ENCODE data around the gene MYO9A.

The MYO9A gene

GRCh38 chr15:71830981-71831380 lies 287.0 kb downstream of the MYO9A start:
- DNase-seq = no peak

- DNase-seq = no peak
Measured at GRCh38 chr15:71826196-71826595, 291.8 kb downstream of the MYO9A start.

DNA sequence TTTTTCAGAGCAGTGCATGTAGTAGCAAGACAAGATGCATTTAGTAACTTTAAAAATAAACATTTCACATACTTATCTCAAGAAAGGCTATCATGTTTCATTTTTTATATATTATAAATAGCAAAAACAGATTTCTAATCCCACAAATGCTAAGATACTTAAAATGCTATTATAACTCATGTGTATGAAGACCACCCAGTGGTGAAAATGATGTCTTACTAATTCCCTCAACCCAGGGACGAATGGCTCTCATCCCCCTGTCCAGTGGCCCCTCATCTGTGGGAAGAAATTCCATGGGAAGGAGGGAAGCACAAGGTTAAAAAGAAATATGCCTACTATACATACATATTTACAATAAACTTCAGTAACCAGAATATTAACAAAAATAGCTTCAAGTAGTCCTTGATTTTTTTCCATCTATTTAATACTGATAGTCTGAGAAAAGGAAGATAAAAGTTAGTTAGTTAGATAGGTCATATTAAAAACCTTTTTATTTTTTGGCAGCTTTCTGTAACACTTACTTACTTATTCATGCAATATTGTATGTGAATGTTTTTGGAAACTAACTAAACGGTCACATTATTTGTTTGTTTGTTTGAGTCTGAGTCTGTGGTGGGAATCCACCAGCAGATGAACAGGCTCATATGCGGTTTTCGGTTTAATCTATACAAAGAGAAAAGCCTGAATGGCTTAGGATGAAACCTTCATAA lies 292.8 kb downstream of the MYO9A start:
- no peak for DNase-seq

DNA sequence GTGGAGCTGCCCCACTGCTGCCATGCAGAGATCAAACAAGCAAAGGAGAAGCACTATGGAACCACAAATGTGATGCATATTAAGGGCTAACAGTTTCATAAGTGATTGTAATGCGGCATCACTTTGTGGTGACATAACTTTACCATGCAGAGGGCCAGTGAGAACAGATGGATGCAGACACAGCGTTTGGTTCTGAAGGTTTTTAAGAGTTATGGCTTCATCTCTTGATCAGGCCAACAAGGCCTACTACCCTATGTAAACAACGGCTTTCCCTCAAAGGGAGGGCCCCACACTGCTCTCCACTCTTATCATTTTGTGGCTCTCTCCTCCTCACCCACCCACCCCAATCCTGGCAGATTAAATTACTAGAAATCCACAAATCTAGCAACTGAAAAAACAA lies 294.1 kb downstream of the MYO9A start:
- DNase-seq = no peak

DNA sequence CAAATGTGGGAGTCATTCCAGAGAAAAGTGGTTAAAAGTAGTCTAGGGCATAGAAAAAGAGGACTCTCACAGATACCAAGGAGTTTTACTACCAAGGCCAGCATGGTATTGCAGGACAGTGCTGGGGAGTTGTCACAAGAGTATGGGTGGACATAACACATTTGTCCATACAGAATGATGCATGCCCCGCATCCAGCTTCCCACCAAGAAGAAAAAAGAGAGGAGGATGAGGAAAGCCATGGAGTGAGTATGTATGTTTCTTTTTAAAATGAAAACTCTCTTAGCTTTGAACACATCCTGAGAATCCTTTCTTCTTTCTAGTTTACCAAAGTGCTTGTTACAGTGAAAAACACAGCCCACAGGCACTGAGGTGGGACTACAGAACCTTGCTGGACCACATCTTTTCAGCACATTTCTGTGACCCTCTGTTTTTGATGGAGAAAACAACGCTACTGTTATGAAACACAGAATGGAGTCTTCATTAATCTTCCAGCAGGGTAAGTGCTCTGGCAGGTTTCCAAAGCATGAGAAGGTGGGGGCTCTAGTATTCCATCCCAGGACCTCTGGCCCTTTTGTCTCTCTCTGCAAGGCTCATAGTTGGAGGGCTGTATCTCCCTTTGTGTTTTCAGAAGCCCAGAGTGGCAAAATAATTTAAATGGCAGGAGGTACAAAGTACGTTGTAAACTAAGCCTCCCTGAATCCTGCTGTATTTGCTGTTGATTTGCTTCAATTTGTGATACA lies 294.9 kb downstream of the MYO9A start:
- no peak for DNase-seq

- DNase-seq = no peak
Measured at GRCh38 chr15:71821547-71822129, 296.3 kb downstream of the MYO9A start.

DNA sequence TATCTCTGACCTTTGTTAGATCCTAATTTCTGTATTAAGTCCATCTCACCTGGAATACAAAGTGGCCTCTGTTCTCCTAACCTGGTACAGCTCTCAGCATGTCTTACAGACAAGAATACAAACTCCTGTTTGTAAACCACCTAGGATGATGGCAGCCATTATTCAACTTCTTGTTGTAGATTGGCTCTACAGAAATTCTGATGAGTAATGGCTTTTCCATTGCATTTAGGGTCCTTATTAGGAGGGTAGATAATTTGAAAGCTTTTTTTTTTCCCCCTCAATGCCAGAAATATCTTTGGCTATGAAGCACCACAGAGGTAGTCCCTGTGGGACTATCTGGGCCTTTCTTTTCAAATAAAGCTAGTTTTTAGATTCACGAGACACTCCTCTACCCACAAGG lies 297.8 kb downstream of the MYO9A start:
- DNase-seq = no peak

- no peak for DNase-seq
Measured at GRCh38 chr15:71817351-71817750, 300.6 kb downstream of the MYO9A start.

- no peak for DNase-seq
Measured at GRCh38 chr15:71815301-71815700, 302.6 kb downstream of the MYO9A start.

DNA sequence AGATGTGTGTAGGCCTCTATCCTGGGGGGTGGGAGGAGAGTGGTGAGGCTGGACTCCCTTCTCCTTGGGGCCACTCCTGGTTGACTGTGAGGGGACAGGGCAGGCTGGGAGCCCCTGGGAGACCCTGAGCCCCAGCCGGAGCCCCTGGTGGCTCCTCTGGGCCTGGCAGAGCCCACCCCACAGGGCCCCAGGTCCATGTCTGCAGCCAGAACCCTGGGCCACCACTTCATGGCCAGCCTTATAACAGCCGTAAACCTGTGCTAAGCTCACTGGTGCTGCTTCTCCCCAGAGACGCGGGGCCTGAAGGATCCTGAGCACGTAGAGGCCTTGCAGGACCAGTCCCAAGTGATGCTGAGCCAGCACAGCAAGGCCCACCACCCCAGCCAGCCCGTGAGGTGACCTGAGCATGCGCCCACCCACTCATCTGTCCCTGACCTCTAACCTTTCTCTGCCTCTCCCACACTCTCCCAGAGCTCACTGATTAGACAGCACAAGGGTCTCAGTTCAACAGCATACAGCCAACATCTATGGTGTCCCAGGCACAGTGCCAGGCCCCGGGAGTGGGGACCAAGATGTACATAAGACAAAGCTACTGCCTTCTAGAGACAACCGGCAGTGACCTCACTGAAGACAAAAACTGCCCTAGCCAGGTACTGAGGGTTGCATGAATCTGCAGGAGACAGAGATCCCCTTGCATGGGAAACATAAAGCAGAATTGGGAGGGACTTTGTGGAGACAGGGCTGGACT lies 304.1 kb downstream of the MYO9A start:
- no peak for DNase-seq

- DNase-seq = no peak
Measured at GRCh38 chr15:71812966-71813722, 304.8 kb downstream of the MYO9A start.

- no peak for DNase-seq
Measured at GRCh38 chr15:71811752-71812735, 305.9 kb downstream of the MYO9A start.

DNA sequence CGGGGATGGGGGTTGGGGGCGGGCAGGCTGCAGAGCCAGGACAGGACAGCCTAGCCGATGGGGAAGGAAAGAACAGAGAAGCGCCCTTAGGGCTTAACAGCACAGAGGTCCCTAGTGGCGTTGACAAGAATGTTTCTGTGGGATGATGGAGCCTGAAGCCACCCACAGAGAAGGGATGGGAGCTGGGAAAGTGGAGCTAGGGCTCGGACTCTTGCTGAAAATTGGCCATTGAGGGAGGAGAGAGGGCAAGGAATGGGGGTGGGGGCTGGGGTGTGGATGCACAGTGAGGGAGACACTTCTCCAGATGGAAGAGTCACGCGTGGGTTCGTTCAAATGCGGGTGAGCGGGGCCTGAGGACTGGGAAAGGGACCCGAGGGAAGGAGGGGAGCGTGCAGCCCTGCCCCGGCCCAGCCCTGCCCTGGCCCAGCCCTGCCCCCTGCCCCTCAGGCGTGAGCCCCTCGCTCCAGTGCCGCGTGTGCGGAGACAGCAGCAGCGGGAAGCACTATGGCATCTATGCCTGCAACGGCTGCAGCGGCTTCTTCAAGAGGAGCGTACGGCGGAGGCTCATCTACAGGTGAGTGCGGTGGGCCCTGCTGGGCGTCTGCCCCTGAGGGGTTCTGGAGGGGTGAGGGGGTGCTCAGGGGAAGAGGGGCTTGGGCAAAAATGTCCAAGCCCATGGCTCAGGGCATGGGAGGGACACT lies 306.8 kb downstream of the MYO9A start:
- DNase-seq = no peak

GRCh38 chr15:71810256-71811035 lies 307.5 kb downstream of the MYO9A start, which contains the start of gene NR2E3:
TSS of gene NR2E3 (plus strand) at chr15:71810554. CDS start at chr15:71810744, 190 bp downstream.
- DNase-seq = no peak

- no peak for DNase-seq
Measured at GRCh38 chr15:71809346-71809745, 308.6 kb downstream of the MYO9A start.

- DNase-seq = no peak
Measured at GRCh38 chr15:71808311-71809020, 309.5 kb downstream of the MYO9A start.

GRCh38 chr15:71807691-71808091 lies 310.3 kb downstream of the MYO9A start:
- DNase-seq = no peak

GRCh38 chr15:71807125-71807629 lies 310.8 kb downstream of the MYO9A start:
- no peak for DNase-seq

DNA sequence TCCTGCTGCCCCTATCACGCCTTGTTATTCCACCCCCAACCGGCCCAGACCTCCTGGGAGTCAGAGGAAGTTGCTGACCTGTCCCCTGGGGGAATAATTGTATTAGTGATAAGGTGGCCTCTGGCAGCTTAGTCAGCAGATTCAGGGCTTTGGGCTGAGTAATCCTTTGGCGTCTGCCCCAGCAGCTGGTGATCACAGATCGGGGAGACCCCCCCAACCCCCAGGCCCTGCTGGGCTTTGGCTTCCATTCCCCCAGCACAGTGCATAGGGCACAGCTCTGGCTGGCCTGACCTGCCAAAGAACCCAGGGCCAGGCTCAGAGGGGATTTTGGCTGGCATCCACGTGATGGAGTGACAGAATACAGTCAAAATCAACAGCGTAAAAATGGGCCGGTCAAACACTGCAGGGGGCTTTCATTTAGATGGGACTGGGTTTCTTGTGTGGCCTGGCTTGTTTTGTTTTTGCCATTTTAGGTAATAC lies 311.5 kb downstream of the MYO9A start:
- DNase-seq = no peak
